H9 (cell line): ENCODE data around the gene PPOX. TPM values are rescaled to one million over a fixed set of nuclear protein-coding genes. Genes with fewer than 3 reads are reported as not detected.

Experiments used
- DNase-seq: peaks from one replicate; pipeline ENCODE4 v3.0.0-alpha.2; 2017
- H2AFZ ChIP-seq: one replicate; pipeline ENCODE4 v1.6.1; 2013; ENCODE audit warnings: mild to moderate bottlenecking, low read length, control low read depth, moderate library complexity
- H2AK5ac ChIP-seq: 2 replicates; pipeline ENCODE4 v1.6.1; 2013; ENCODE audit warnings: low read length, control low read depth, mixed read lengths; ENCODE audit not compliant: insufficient read length
- H2BK120ac ChIP-seq: one replicate; pipeline ENCODE4 v1.6.1; 2013; ENCODE audit warnings: low read depth, mild to moderate bottlenecking, low read length, control low read depth, inconsistent platforms; ENCODE audit not compliant: poor library complexity, severe bottlenecking
- H2BK12ac ChIP-seq: 2 replicates; pipeline ENCODE4 v1.6.1; 2013; ENCODE audit warnings: low read length, control low read depth, mixed read lengths, low read depth; ENCODE audit not compliant: insufficient read length
- H2BK15ac ChIP-seq: 2 replicates; pipeline ENCODE4 v1.6.1; 2013; ENCODE audit warnings: low read depth, low read length, control low read depth
- H2BK20ac ChIP-seq: one replicate; pipeline ENCODE4 v1.6.1; 2013; ENCODE audit warnings: low read depth, mild to moderate bottlenecking, low read length, control low read depth, inconsistent platforms; ENCODE audit not compliant: poor library complexity, severe bottlenecking
- H2BK5ac ChIP-seq: 2 replicates; pipeline ENCODE4 v1.6.1; 2013; ENCODE audit warnings: low read length, control low read depth, mixed read lengths; ENCODE audit not compliant: insufficient read length
- H3K14ac ChIP-seq: 2 replicates; pipeline ENCODE4 v1.6.1; 2013; ENCODE audit warnings: low read length, control low read depth; ENCODE audit not compliant: insufficient read depth
- H3K18ac ChIP-seq: 2 replicates; pipeline ENCODE4 v1.6.1; 2013; ENCODE audit warnings: low read depth, mild to moderate bottlenecking, mixed read lengths, low read length, control low read depth; ENCODE audit not compliant: insufficient read length
- H3K23ac ChIP-seq: 2 replicates; pipeline ENCODE4 v1.6.1; 2013; ENCODE audit warnings: low read length, control low read depth, mixed read lengths, low read depth; ENCODE audit not compliant: insufficient read length
- H3K23me2 ChIP-seq: 2 replicates; pipeline ENCODE4 v1.6.1; 2013; ENCODE audit warnings: low read depth, mild to moderate bottlenecking, mixed read lengths, low read length, control low read depth; ENCODE audit not compliant: insufficient read length, poor library complexity, severe bottlenecking
- H3K27ac ChIP-seq: 2 replicates; pipeline ENCODE4 v1.5.1; 2013; ENCODE audit warnings: low read length, control low read depth, mixed read lengths, low read depth; ENCODE audit not compliant: insufficient read length
- H3K27me3 ChIP-seq: 2 replicates; pipeline ENCODE4 v1.6.1; 2013; ENCODE audit warnings: low read length, control low read depth, inconsistent platforms; ENCODE audit not compliant: insufficient read depth
- H3K4ac ChIP-seq: 2 replicates; pipeline ENCODE4 v1.6.1; 2013; ENCODE audit warnings: low read depth, mild to moderate bottlenecking, control low read depth, inconsistent platforms, low read length, moderate library complexity
- H3K4me1 ChIP-seq: 2 replicates; pipeline ENCODE4 v1.6.1; 2013; ENCODE audit warnings: low read length, control low read depth, inconsistent platforms; ENCODE audit not compliant: insufficient read depth
- H3K4me2 ChIP-seq: 2 replicates; pipeline ENCODE4 v1.6.1; 2013; ENCODE audit warnings: low read length, control low read depth, mixed read lengths; ENCODE audit not compliant: insufficient read length, insufficient read depth
- H3K56ac ChIP-seq: 2 replicates; pipeline ENCODE4 v1.6.1; 2013; ENCODE audit warnings: low read depth, mild to moderate bottlenecking, mixed read lengths, low read length, control low read depth; ENCODE audit not compliant: insufficient read length
- H3K79me1 ChIP-seq: 2 replicates; pipeline ENCODE4 v1.6.1; 2013; ENCODE audit warnings: low read depth, mild to moderate bottlenecking, moderate library complexity, low read length, control low read depth, inconsistent platforms; ENCODE audit not compliant: insufficient read depth, poor library complexity, severe bottlenecking
- H3K79me2 ChIP-seq: 2 replicates; pipeline ENCODE4 v1.6.1; 2013; ENCODE audit warnings: low read length, control low read depth, inconsistent platforms; ENCODE audit not compliant: insufficient read depth
- H3K9ac ChIP-seq: 2 replicates; pipeline ENCODE4 v1.6.1; 2013; ENCODE audit warnings: low read length, control low read depth, mixed read lengths; ENCODE audit not compliant: insufficient read length; ENCODE audit errors: extremely low read depth
- H3K9me3 ChIP-seq: one replicate; pipeline ENCODE4 v1.6.1; 2013; ENCODE audit warnings: low read depth, low read length, inconsistent platforms; ENCODE audit not compliant: control insufficient read depth
- H3T11ph ChIP-seq: one replicate; pipeline ENCODE4 v1.6.1; 2013; ENCODE audit warnings: mild to moderate bottlenecking, low read length, control low read depth, inconsistent platforms
- H4K20me1 ChIP-seq: one replicate; pipeline ENCODE4 v1.6.1; 2013; ENCODE audit not compliant: control insufficient read depth, insufficient read length, insufficient read depth
- H4K5ac ChIP-seq: 2 replicates; pipeline ENCODE4 v1.6.1; 2013; ENCODE audit warnings: low read depth, mild to moderate bottlenecking, mixed read lengths, low read length, control low read depth; ENCODE audit not compliant: insufficient read length
- H4K8ac ChIP-seq: replicated peaks from 2 replicates; pipeline ENCODE4 v1.6.1; 2013; ENCODE audit warnings: low read length, control low read depth, mixed read lengths, low read depth; ENCODE audit not compliant: insufficient read length
- H4K91ac ChIP-seq: 2 replicates; pipeline ENCODE4 v1.6.1; 2013; ENCODE audit warnings: low read depth, mild to moderate bottlenecking, moderate library complexity, mixed read lengths, low read length, control low read depth; ENCODE audit not compliant: insufficient read length
- H3K27ac Mint-ChIP-seq, 3 experiments: 2 replicates in 2 of 3; 3 replicates in 1 of 3; pipeline ENCODE4 v1.8.0; 2020 to 2021; ENCODE audit warnings: mixed read lengths in 3 of 3, mild to moderate bottlenecking in 1 of 3, moderate library complexity in 1 of 3
- H3K27me3 Mint-ChIP-seq: 2 replicates; pipeline ENCODE4 v1.8.0; 2021; ENCODE audit warnings: low read depth, mild to moderate bottlenecking, moderate library complexity, mixed read lengths
- H3K36me3 Mint-ChIP-seq, 3 experiments: 2 replicates in 2 of 3; 3 replicates in 1 of 3; pipeline ENCODE4 v1.8.0; 2020 to 2021; ENCODE audit warnings: low read depth in 3 of 3, mixed read lengths in 3 of 3; ENCODE audit not compliant: insufficient read depth in 1 of 3
- H3K4me1 Mint-ChIP-seq, 2 experiments: 2 replicates each; pipeline ENCODE4 v1.8.0; 2020; ENCODE audit warnings: mixed read lengths in 2 of 2
- H3K4me3 Mint-ChIP-seq, 2 experiments: 2 replicates in 1 of 2; 3 replicates in 1 of 2; pipeline ENCODE4 v1.8.0; 2020 to 2021; ENCODE audit warnings: mild to moderate bottlenecking in 2 of 2, mixed read lengths in 2 of 2, moderate library complexity in 1 of 2
- H3K9me3 Mint-ChIP-seq, 2 experiments: 2 replicates in 1 of 2; 3 replicates in 1 of 2; pipeline ENCODE4 v1.8.0; 2020; ENCODE audit warnings: mild to moderate bottlenecking in 2 of 2, mixed read lengths in 2 of 2, moderate library complexity in 1 of 2
- WGBS: extraction: QIAGEN DNeasy Blood & Tissue Kit; methylation state at CpG from one replicate; pipeline ENCODE4 v1.1.7; 2013; ENCODE audit warnings: missing lambda C conversion rate, low lambda C conversion rate, mixed read lengths; ENCODE audit not compliant: insufficient read length; ENCODE audit errors: extremely low coverage; 5-methylcytosine and 5-hydroxymethylcytosine counted together
- total RNA-seq: library from RNA; stranded (reverse); gene quantifications from 2 replicates; pipeline ENCODE4 v1.2.1, GENCODE V29; 2021
- TF ChIP-seq, protein P1 (sequence below): fragments of 200-600 bp; sonication (generic); conservative IDR thresholded peaks from 3 replicates; pipeline ENCODE4 v1.8.0; 2021; ENCODE audit warnings: antibody characterized with exemption, mild to moderate bottlenecking

The PPOX gene
- total RNA-seq, 1 experiment from 2014 or later: 39.8 TPM

DNA sequence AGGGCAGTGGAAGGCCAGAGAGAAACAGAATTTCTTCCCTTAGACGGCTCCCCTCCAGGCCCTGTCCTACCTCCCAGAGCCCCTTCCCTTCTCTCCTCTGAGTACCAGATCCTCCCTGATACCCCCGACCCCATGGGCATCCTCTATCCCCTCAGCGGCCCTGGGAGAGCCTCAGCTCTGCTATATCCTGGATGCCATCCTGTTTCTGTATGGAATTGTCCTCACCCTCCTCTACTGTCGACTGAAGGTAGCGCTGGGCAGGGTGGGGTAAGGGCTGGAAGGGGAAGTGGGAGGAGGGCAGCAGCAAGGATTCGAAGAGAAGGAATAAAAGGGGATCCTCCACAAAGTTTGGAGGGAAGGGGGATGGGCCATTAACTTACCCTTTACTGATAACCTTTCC, 51.6 kb downstream of the PPOX start:
- Mint-ChIP-seq H3K4me3 (no peak overlapping the region), H3K27ac (no peak overlapping the region), H3K9me3 (no peaks in the 10 kb centered on the region), H3K4me1 (peaks cover 17 to 28% of the 10 kb centered on the region in 2 experiments), H3K27me3 (no peaks in the 10 kb centered on the region), H3K36me3 (peaks cover 9 to 23% (median 22%) of the 10 kb centered on the region in 3 experiments; a peak in 6 of 7 replicates)
- Histone ChIP-seq H3K14ac (no peak overlapping the region), H3K4me1 (peaks cover 4% of the 10 kb centered on the region; the same call in 1 of the 2 replicates), H4K91ac (no peak overlapping the region), H3K79me2 (no peaks in the 10 kb centered on the region), H2BK120ac (no peak overlapping the region), H3K4ac (no peak overlapping the region), H2BK20ac (no peak overlapping the region), H3K56ac (no peak overlapping the region), H3K79me1 (no peaks in the 10 kb centered on the region), H3K27me3 (no peaks in the 10 kb centered on the region), H3K9me3 (no peaks in the 10 kb centered on the region), H4K8ac (no peak overlapping the region), H3K23me2 (no peaks in the 10 kb centered on the region), H2BK5ac (no peak overlapping the region), H3K4me2 (no peak overlapping the region), H2AK5ac (no peak overlapping the region), H3K27ac (no peak overlapping the region), H2BK15ac (no peak overlapping the region), H2BK12ac (no peak overlapping the region), H2AFZ (no peak overlapping the region), H3T11ph (no peak overlapping the region), H3K9ac (no peak overlapping the region), H3K23ac (no peak overlapping the region), H4K5ac (no peak overlapping the region), H4K20me1 (no peaks in the 10 kb centered on the region), H3K18ac (no peak overlapping the region)
- no peak for DNase-seq
- WGBS: no CpG with 5 or more reads among the region's 6 CpGs
- TF ChIP-seq, protein P1, sequence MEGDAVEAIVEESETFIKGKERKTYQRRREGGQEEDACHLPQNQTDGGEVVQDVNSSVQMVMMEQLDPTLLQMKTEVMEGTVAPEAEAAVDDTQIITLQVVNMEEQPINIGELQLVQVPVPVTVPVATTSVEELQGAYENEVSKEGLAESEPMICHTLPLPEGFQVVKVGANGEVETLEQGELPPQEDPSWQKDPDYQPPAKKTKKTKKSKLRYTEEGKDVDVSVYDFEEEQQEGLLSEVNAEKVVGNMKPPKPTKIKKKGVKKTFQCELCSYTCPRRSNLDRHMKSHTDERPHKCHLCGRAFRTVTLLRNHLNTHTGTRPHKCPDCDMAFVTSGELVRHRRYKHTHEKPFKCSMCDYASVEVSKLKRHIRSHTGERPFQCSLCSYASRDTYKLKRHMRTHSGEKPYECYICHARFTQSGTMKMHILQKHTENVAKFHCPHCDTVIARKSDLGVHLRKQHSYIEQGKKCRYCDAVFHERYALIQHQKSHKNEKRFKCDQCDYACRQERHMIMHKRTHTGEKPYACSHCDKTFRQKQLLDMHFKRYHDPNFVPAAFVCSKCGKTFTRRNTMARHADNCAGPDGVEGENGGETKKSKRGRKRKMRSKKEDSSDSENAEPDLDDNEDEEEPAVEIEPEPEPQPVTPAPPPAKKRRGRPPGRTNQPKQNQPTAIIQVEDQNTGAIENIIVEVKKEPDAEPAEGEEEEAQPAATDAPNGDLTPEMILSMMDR: no peak
